CD14-positive monocyte (primary cell): Measurements from ENCODE around the gene MCL1. TPM values are rescaled to one million over a fixed set of nuclear protein-coding genes. Genes with fewer than 3 reads are reported as not detected.

Source experiments
- DNase-seq, 3 donors: peaks; one replicate each; pipeline ENCODE4 v3.0.0-alpha.2; 2011 to 2022
- H2AFZ ChIP-seq: 2 replicates; pipeline ENCODE4 v1.6.0; 2012; ENCODE audit warnings: mild to moderate bottlenecking, low read depth, low read length, inconsistent platforms; ENCODE audit not compliant: insufficient read depth, poor library complexity, severe bottlenecking
- H3K27ac ChIP-seq, 2 donors: 1 replicate in 1 of 2; 2 replicates in 1 of 2; pipeline ENCODE4 v1.5.1; 2012 to 2013; ENCODE audit warnings: low read length in 2 of 2, control low read depth in 1 of 2, inconsistent platforms in 1 of 2, low read depth in 1 of 2, mild to moderate bottlenecking in 1 of 2
- H3K27me3 ChIP-seq, 2 donors: one replicate each; pipeline versions ENCODE4 v1.6.0 to v1.6.1; 2011 to 2013; ENCODE audit warnings: low read length in 2 of 2; ENCODE audit not compliant: control insufficient read depth in 2 of 2, insufficient read depth in 2 of 2
- H3K36me3 ChIP-seq, 2 donors: replicated peaks in 1 of 2; 1 replicate in 1 of 2; 2 replicates in 1 of 2; pipeline versions ENCODE4 v1.5.1 to v1.6.1; 2012 to 2013; ENCODE audit warnings: low read length in 2 of 2, control low read depth in 1 of 2, inconsistent platforms in 1 of 2, mild to moderate bottlenecking in 1 of 2; ENCODE audit not compliant: insufficient read depth in 2 of 2, control insufficient read depth in 1 of 2
- H3K4me1 ChIP-seq, 2 donors: 1 replicate in 1 of 2; 2 replicates in 1 of 2; pipeline versions ENCODE4 v1.5.1 to v1.6.1; 2012 to 2013; ENCODE audit warnings: low read length in 2 of 2, control low read depth in 1 of 2, inconsistent platforms in 1 of 2, mild to moderate bottlenecking in 1 of 2, moderate library complexity in 1 of 2; ENCODE audit not compliant: insufficient read depth in 2 of 2, control insufficient read depth in 1 of 2
- H3K4me2 ChIP-seq: replicated peaks from 2 replicates; pipeline ENCODE3; 2012; ENCODE audit warnings: low read length, moderate library complexity, mild to moderate bottlenecking; ENCODE audit not compliant: poor library complexity, severe bottlenecking; ENCODE audit errors: extremely low read depth
- H3K4me3 ChIP-seq, 3 experiments: fragments of 200-600 bp in 1 of 3; sonication (generic) in 1 of 3; replicated peaks in 1 of 3; 1 replicate in 2 of 3; 2 replicates in 1 of 3; pipeline ENCODE4 v1.5.1; 2011 to 2013; ENCODE audit warnings: low read length in 3 of 3, mild to moderate bottlenecking in 3 of 3, control low read depth in 2 of 3, low read depth in 2 of 3, inconsistent platforms in 1 of 3, moderate library complexity in 1 of 3
- H3K79me2 ChIP-seq: 2 replicates; pipeline ENCODE4 v1.6.0; 2012; ENCODE audit warnings: mild to moderate bottlenecking, control low read depth, inconsistent platforms, low read length, moderate library complexity; ENCODE audit not compliant: insufficient read depth
- H3K9ac ChIP-seq: 2 replicates; pipeline ENCODE4 v1.6.0; 2017; ENCODE audit warnings: low read length, mild to moderate bottlenecking; ENCODE audit not compliant: insufficient read depth, poor library complexity, severe bottlenecking
- H3K9me3 ChIP-seq, 2 donors: replicated peaks in 1 of 2; 1 replicate in 1 of 2; 2 replicates in 1 of 2; pipeline versions ENCODE4 v1.5.1 to v1.6.1; 2012 to 2013; ENCODE audit warnings: low read length in 2 of 2, control low read depth in 1 of 2; ENCODE audit not compliant: control insufficient read depth in 1 of 2, insufficient read depth in 1 of 2
- H4K20me1 ChIP-seq: 2 replicates; pipeline ENCODE4 v1.6.0; 2012; ENCODE audit warnings: mild to moderate bottlenecking, low read length, control low read depth, moderate library complexity; ENCODE audit not compliant: insufficient read depth
- H3K27ac Mint-ChIP-seq, 7 donors: one replicate each; pipeline ENCODE4 v1.8.0; 2020; ENCODE audit warnings: mild to moderate bottlenecking in 7 of 7, mixed read lengths in 7 of 7, moderate library complexity in 6 of 7, inconsistent platforms in 2 of 7
- H3K27me3 Mint-ChIP-seq, 3 donors: one replicate each; pipeline ENCODE4 v1.8.0; 2021 to 2022; ENCODE audit warnings: low read depth in 3 of 3, mild to moderate bottlenecking in 3 of 3, mixed read lengths in 3 of 3, moderate library complexity in 3 of 3, inconsistent platforms in 1 of 3
- H3K36me3 Mint-ChIP-seq, 2 donors: one replicate each; pipeline ENCODE4 v1.8.0; 2020; ENCODE audit warnings: mixed read lengths in 2 of 2, inconsistent platforms in 1 of 2, mild to moderate bottlenecking in 1 of 2
- H3K4me1 Mint-ChIP-seq: one replicate; pipeline ENCODE4 v1.8.0; 2020; ENCODE audit warnings: mild to moderate bottlenecking, mixed read lengths
- H3K4me3 Mint-ChIP-seq, 2 donors: one replicate each; pipeline ENCODE4 v1.8.0; 2020; ENCODE audit warnings: mild to moderate bottlenecking in 2 of 2, mixed read lengths in 2 of 2, moderate library complexity in 1 of 2
- H3K9me3 Mint-ChIP-seq, 7 donors: one replicate each; pipeline ENCODE4 v1.8.0; 2020 to 2022; ENCODE audit warnings: mixed read lengths in 7 of 7, mild to moderate bottlenecking in 6 of 7, moderate library complexity in 6 of 7, inconsistent platforms in 2 of 7
- WGBS: methylation state at CpG from one replicate; pipeline ENCODE4 v1.1.5; 2013; ENCODE audit warnings: missing lambda C conversion rate; ENCODE audit not compliant: insufficient coverage; 5-methylcytosine and 5-hydroxymethylcytosine counted together
- intact Hi-C, 2 donors: fragments of 100-400 bp; cut with micrococcal nuclease; formaldehyde crosslinking; loops; one replicate each; pipeline versions ENCODE4 v1.15.0 to v1.15.1; 2023
- polyA plus RNA-seq, 3 donors: library from polyadenylated mRNA; depleted of rRNA in 1 of 3; unstranded in 2 of 3; stranded (reverse) in 1 of 3; fragments of 300-500 nt in 2 of 3; fragments of >200 nt in 1 of 3; fragmentation: Illumina TruSeq in 2 of 3; gene quantifications; 1 replicate in 2 of 3; 2 replicates in 1 of 3; pipeline ENCODE4 v1.2.3, GENCODE V29; 2012 to 2021
- TF ChIP-seq, protein P1 (sequence below): fragments of 200-600 bp; IDR thresholded peaks from one replicate; pipeline ENCODE4 v1.8.0; 2022; ENCODE audit warnings: antibody characterized with exemption, mild to moderate bottlenecking

Gene MCL1
- polyA plus RNA-seq, 3 donors = 287 to 2,076 (median 301) TPM

DNA sequence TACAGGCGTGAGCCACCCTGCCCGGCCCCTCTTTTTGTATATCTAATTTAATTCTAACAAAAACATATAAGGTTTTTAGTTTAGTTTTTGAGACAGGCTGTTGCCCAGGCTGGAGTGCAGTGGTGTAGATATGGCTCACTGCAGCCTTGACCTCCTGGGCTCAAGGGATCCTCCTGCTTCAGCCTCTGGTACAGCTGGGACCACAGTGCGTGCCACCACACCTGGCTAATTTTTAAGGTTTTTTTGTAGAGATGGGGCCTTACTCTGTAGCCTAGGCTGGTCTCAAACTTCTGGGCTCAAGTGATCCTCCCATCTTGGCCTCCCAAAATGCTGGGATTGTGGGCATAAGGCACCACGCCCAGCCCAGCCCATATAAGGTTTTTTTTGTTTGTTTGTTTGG, 31.2 kb upstream of the MCL1 start:
- intact Hi-C loops = loop anchor here (2.0 to 5.0 kb wide), 2 partner anchors 18 to 33 kb away; partner anchors contain the start of genes ENSA (in 1 of the 2) and MCL1 (in 1 of the 2)
- H3K4me1 Mint-ChIP-seq = peaks cover 61% of the 10 kb centered on the region
- peak overlapping the region in 1 of 3 experiments; percentile 12 for H3K4me3 ChIP-seq
- H3K9me3 Mint-ChIP-seq = peaks cover 0 to 5% (median 0%) of the 10 kb centered on the region in 7 donors
- H3K36me3 Mint-ChIP-seq = peaks cover 6 to 7% of the 10 kb centered on the region in 2 donors
- peaks cover 0 to 7% (median 3%) of the 10 kb centered on the region in 3 donors for H3K27me3 Mint-ChIP-seq
- no peak overlapping the region for H2AFZ ChIP-seq
- peak overlapping the region; percentile 97 to 100 (median 100) for H3K27ac Mint-ChIP-seq
- WGBS = 100% methylated on average over 1 of the region's 4 CpGs
- H3K27ac ChIP-seq = peak overlapping the region; percentile 99 to 100
- H3K79me2 ChIP-seq = peaks cover 36% of the 10 kb centered on the region
- no peaks in the 10 kb centered on the region for H4K20me1 ChIP-seq
- TF ChIP-seq, protein P1, sequence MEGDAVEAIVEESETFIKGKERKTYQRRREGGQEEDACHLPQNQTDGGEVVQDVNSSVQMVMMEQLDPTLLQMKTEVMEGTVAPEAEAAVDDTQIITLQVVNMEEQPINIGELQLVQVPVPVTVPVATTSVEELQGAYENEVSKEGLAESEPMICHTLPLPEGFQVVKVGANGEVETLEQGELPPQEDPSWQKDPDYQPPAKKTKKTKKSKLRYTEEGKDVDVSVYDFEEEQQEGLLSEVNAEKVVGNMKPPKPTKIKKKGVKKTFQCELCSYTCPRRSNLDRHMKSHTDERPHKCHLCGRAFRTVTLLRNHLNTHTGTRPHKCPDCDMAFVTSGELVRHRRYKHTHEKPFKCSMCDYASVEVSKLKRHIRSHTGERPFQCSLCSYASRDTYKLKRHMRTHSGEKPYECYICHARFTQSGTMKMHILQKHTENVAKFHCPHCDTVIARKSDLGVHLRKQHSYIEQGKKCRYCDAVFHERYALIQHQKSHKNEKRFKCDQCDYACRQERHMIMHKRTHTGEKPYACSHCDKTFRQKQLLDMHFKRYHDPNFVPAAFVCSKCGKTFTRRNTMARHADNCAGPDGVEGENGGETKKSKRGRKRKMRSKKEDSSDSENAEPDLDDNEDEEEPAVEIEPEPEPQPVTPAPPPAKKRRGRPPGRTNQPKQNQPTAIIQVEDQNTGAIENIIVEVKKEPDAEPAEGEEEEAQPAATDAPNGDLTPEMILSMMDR = no peak
- H3K27me3 ChIP-seq = no peaks in the 10 kb centered on the region
- DNase-seq = no peak
- no peak overlapping the region for H3K4me2 ChIP-seq
- H3K4me1 ChIP-seq = peaks cover 63 to 68% of the 10 kb centered on the region in 2 donors
- H3K4me3 Mint-ChIP-seq = no peak overlapping the region
- H3K36me3 ChIP-seq = no peaks in the 10 kb centered on the region
- H3K9ac ChIP-seq = peak overlapping the region; percentile 71
- no peaks in the 10 kb centered on the region for H3K9me3 ChIP-seq

DNA sequence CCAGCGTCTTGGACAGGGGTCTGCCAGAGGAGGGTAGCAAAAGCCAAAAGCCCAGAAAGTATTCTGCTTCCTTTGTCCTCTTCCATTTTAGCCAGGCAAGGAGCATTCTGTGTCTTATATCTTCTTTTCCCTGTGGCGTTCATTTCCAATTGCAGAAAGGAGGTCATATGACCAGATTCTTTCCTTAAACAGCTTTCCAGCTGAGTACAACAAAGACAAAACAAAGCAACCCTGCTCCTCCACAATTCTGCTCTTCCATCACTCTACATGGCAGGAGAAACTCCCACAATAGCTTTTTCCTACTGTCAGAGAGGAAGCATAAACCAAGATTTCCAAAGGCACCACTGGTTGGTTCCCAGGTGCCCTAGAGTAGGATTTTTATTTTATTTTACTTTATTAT, 30.3 kb upstream of the MCL1 start:
- TF ChIP-seq, protein P1 = no peak
- peak overlapping the region; percentile 99 to 100 for H3K27ac ChIP-seq
- no peaks in the 10 kb centered on the region for H3K36me3 ChIP-seq
- peaks cover 0 to 7% (median 3%) of the 10 kb centered on the region in 3 donors for H3K27me3 Mint-ChIP-seq
- H3K9ac ChIP-seq = no peak overlapping the region
- H3K4me1 ChIP-seq = peaks cover 61 to 68% of the 10 kb centered on the region in 2 donors
- peaks cover 59% of the 10 kb centered on the region for H3K4me1 Mint-ChIP-seq
- 20% methylated on average over 1 of the region's 2 CpGs for WGBS
- no peaks in the 10 kb centered on the region for H3K27me3 ChIP-seq
- H3K4me2 ChIP-seq = peak overlapping the region; percentile 13
- H3K9me3 Mint-ChIP-seq = no peaks in the 10 kb centered on the region
- H3K4me3 ChIP-seq = no peak overlapping the region
- DNase-seq = no peak
- H3K27ac Mint-ChIP-seq = peak overlapping the region; percentile 72 to 100 (median 100)
- no peaks in the 10 kb centered on the region for H4K20me1 ChIP-seq
- no peak overlapping the region for H3K4me3 Mint-ChIP-seq
- intact Hi-C loops = loop anchor here (2.0 to 5.0 kb wide), 2 partner anchors 19 to 32 kb away; partner anchors contain the start of genes ENSA (in 1 of the 2) and MCL1 (in 1 of the 2)
- H2AFZ ChIP-seq = no peak overlapping the region
- peaks cover 3 to 4% of the 10 kb centered on the region in 2 donors for H3K36me3 Mint-ChIP-seq
- H3K79me2 ChIP-seq = peaks cover 27% of the 10 kb centered on the region
- H3K9me3 ChIP-seq = no peaks in the 10 kb centered on the region
